H9 (cell line): ENCODE results near the gene ZAP70. TPM values are rescaled to one million over a fixed set of nuclear protein-coding genes. Genes with fewer than 3 reads are reported as not detected.

Experiments
- DNase-seq: peaks from one replicate; pipeline ENCODE4 v3.0.0-alpha.2; 2017
- H2AFZ ChIP-seq: one replicate; pipeline ENCODE4 v1.6.1; 2013; ENCODE audit warnings: mild to moderate bottlenecking, low read length, control low read depth, moderate library complexity
- H2AK5ac ChIP-seq: 2 replicates; pipeline ENCODE4 v1.6.1; 2013; ENCODE audit warnings: low read length, control low read depth, mixed read lengths; ENCODE audit not compliant: insufficient read length
- H2BK120ac ChIP-seq: one replicate; pipeline ENCODE4 v1.6.1; 2013; ENCODE audit warnings: low read depth, mild to moderate bottlenecking, low read length, control low read depth, inconsistent platforms; ENCODE audit not compliant: poor library complexity, severe bottlenecking
- H2BK12ac ChIP-seq: 2 replicates; pipeline ENCODE4 v1.6.1; 2013; ENCODE audit warnings: low read length, control low read depth, mixed read lengths, low read depth; ENCODE audit not compliant: insufficient read length
- H2BK15ac ChIP-seq: 2 replicates; pipeline ENCODE4 v1.6.1; 2013; ENCODE audit warnings: low read depth, low read length, control low read depth
- H2BK20ac ChIP-seq: one replicate; pipeline ENCODE4 v1.6.1; 2013; ENCODE audit warnings: low read depth, mild to moderate bottlenecking, low read length, control low read depth, inconsistent platforms; ENCODE audit not compliant: poor library complexity, severe bottlenecking
- H2BK5ac ChIP-seq: 2 replicates; pipeline ENCODE4 v1.6.1; 2013; ENCODE audit warnings: low read length, control low read depth, mixed read lengths; ENCODE audit not compliant: insufficient read length
- H3K14ac ChIP-seq: 2 replicates; pipeline ENCODE4 v1.6.1; 2013; ENCODE audit warnings: low read length, control low read depth; ENCODE audit not compliant: insufficient read depth
- H3K18ac ChIP-seq: 2 replicates; pipeline ENCODE4 v1.6.1; 2013; ENCODE audit warnings: low read depth, mild to moderate bottlenecking, mixed read lengths, low read length, control low read depth; ENCODE audit not compliant: insufficient read length
- H3K23ac ChIP-seq: 2 replicates; pipeline ENCODE4 v1.6.1; 2013; ENCODE audit warnings: low read length, control low read depth, mixed read lengths, low read depth; ENCODE audit not compliant: insufficient read length
- H3K23me2 ChIP-seq: 2 replicates; pipeline ENCODE4 v1.6.1; 2013; ENCODE audit warnings: low read depth, mild to moderate bottlenecking, mixed read lengths, low read length, control low read depth; ENCODE audit not compliant: insufficient read length, poor library complexity, severe bottlenecking
- H3K27ac ChIP-seq: 2 replicates; pipeline ENCODE4 v1.5.1; 2013; ENCODE audit warnings: low read length, control low read depth, mixed read lengths, low read depth; ENCODE audit not compliant: insufficient read length
- H3K27me3 ChIP-seq: 2 replicates; pipeline ENCODE4 v1.6.1; 2013; ENCODE audit warnings: low read length, control low read depth, inconsistent platforms; ENCODE audit not compliant: insufficient read depth
- H3K4ac ChIP-seq: 2 replicates; pipeline ENCODE4 v1.6.1; 2013; ENCODE audit warnings: low read depth, mild to moderate bottlenecking, control low read depth, inconsistent platforms, low read length, moderate library complexity
- H3K4me1 ChIP-seq: 2 replicates; pipeline ENCODE4 v1.6.1; 2013; ENCODE audit warnings: low read length, control low read depth, inconsistent platforms; ENCODE audit not compliant: insufficient read depth
- H3K4me2 ChIP-seq: 2 replicates; pipeline ENCODE4 v1.6.1; 2013; ENCODE audit warnings: low read length, control low read depth, mixed read lengths; ENCODE audit not compliant: insufficient read length, insufficient read depth
- H3K56ac ChIP-seq: 2 replicates; pipeline ENCODE4 v1.6.1; 2013; ENCODE audit warnings: low read depth, mild to moderate bottlenecking, mixed read lengths, low read length, control low read depth; ENCODE audit not compliant: insufficient read length
- H3K79me1 ChIP-seq: 2 replicates; pipeline ENCODE4 v1.6.1; 2013; ENCODE audit warnings: low read depth, mild to moderate bottlenecking, moderate library complexity, low read length, control low read depth, inconsistent platforms; ENCODE audit not compliant: insufficient read depth, poor library complexity, severe bottlenecking
- H3K79me2 ChIP-seq: 2 replicates; pipeline ENCODE4 v1.6.1; 2013; ENCODE audit warnings: low read length, control low read depth, inconsistent platforms; ENCODE audit not compliant: insufficient read depth
- H3K9ac ChIP-seq: 2 replicates; pipeline ENCODE4 v1.6.1; 2013; ENCODE audit warnings: low read length, control low read depth, mixed read lengths; ENCODE audit not compliant: insufficient read length; ENCODE audit errors: extremely low read depth
- H3K9me3 ChIP-seq: one replicate; pipeline ENCODE4 v1.6.1; 2013; ENCODE audit warnings: low read depth, low read length, inconsistent platforms; ENCODE audit not compliant: control insufficient read depth
- H3T11ph ChIP-seq: one replicate; pipeline ENCODE4 v1.6.1; 2013; ENCODE audit warnings: mild to moderate bottlenecking, low read length, control low read depth, inconsistent platforms
- H4K20me1 ChIP-seq: one replicate; pipeline ENCODE4 v1.6.1; 2013; ENCODE audit not compliant: control insufficient read depth, insufficient read length, insufficient read depth
- H4K5ac ChIP-seq: 2 replicates; pipeline ENCODE4 v1.6.1; 2013; ENCODE audit warnings: low read depth, mild to moderate bottlenecking, mixed read lengths, low read length, control low read depth; ENCODE audit not compliant: insufficient read length
- H4K8ac ChIP-seq: replicated peaks from 2 replicates; pipeline ENCODE4 v1.6.1; 2013; ENCODE audit warnings: low read length, control low read depth, mixed read lengths, low read depth; ENCODE audit not compliant: insufficient read length
- H4K91ac ChIP-seq: 2 replicates; pipeline ENCODE4 v1.6.1; 2013; ENCODE audit warnings: low read depth, mild to moderate bottlenecking, moderate library complexity, mixed read lengths, low read length, control low read depth; ENCODE audit not compliant: insufficient read length
- H3K27ac Mint-ChIP-seq, 3 experiments: 2 replicates in 2 of 3; 3 replicates in 1 of 3; pipeline ENCODE4 v1.8.0; 2020 to 2021; ENCODE audit warnings: mixed read lengths in 3 of 3, mild to moderate bottlenecking in 1 of 3, moderate library complexity in 1 of 3
- H3K27me3 Mint-ChIP-seq: 2 replicates; pipeline ENCODE4 v1.8.0; 2021; ENCODE audit warnings: low read depth, mild to moderate bottlenecking, moderate library complexity, mixed read lengths
- H3K36me3 Mint-ChIP-seq, 3 experiments: 2 replicates in 2 of 3; 3 replicates in 1 of 3; pipeline ENCODE4 v1.8.0; 2020 to 2021; ENCODE audit warnings: low read depth in 3 of 3, mixed read lengths in 3 of 3; ENCODE audit not compliant: insufficient read depth in 1 of 3
- H3K4me1 Mint-ChIP-seq, 2 experiments: 2 replicates each; pipeline ENCODE4 v1.8.0; 2020; ENCODE audit warnings: mixed read lengths in 2 of 2
- H3K4me3 Mint-ChIP-seq, 2 experiments: 2 replicates in 1 of 2; 3 replicates in 1 of 2; pipeline ENCODE4 v1.8.0; 2020 to 2021; ENCODE audit warnings: mild to moderate bottlenecking in 2 of 2, mixed read lengths in 2 of 2, moderate library complexity in 1 of 2
- H3K9me3 Mint-ChIP-seq, 2 experiments: 2 replicates in 1 of 2; 3 replicates in 1 of 2; pipeline ENCODE4 v1.8.0; 2020; ENCODE audit warnings: mild to moderate bottlenecking in 2 of 2, mixed read lengths in 2 of 2, moderate library complexity in 1 of 2
- CTCF ChIP-seq: fragments of 200-600 bp; sonication (generic); conservative IDR thresholded peaks from 3 replicates; pipeline ENCODE4 v1.8.0; 2021; ENCODE audit warnings: antibody characterized with exemption, mild to moderate bottlenecking
- WGBS: extraction: QIAGEN DNeasy Blood & Tissue Kit; methylation state at CpG from one replicate; pipeline ENCODE4 v1.1.7; 2013; ENCODE audit warnings: missing lambda C conversion rate, low lambda C conversion rate, mixed read lengths; ENCODE audit not compliant: insufficient read length; ENCODE audit errors: extremely low coverage; 5-methylcytosine and 5-hydroxymethylcytosine counted together
- total RNA-seq: library from RNA; stranded (reverse); gene quantifications from 2 replicates; pipeline ENCODE4 v1.2.1, GENCODE V29; 2021

The ZAP70 gene
- total RNA-seq, 1 experiment from 2014 or later = 0.24 TPM

- Histone ChIP-seq H3K23me2 (no peaks in the 10 kb centered on the region), H2AK5ac (no peak overlapping the region), H3K14ac (no peak overlapping the region), H2BK15ac (no peak overlapping the region), H4K20me1 (no peaks in the 10 kb centered on the region), H3K4me2 (no peak overlapping the region), H2BK20ac (no peak overlapping the region), H4K5ac (no peak overlapping the region), H2BK12ac (no peak overlapping the region), H3K27me3 (no peaks in the 10 kb centered on the region), H3T11ph (no peak overlapping the region), H3K4ac (no peak overlapping the region), H4K91ac (no peak overlapping the region), H3K9ac (no peak overlapping the region), H3K23ac (no peak overlapping the region), H3K18ac (no peak overlapping the region), H2BK120ac (no peak overlapping the region), H3K79me1 (no peaks in the 10 kb centered on the region), H4K8ac (no peak overlapping the region), H3K27ac (no peak overlapping the region), H2AFZ (no peak overlapping the region), H3K4me1 (no peaks in the 10 kb centered on the region), H3K79me2 (no peaks in the 10 kb centered on the region), H3K56ac (no peak overlapping the region), H3K9me3 (no peaks in the 10 kb centered on the region), H2BK5ac (no peak overlapping the region)
- Mint-ChIP-seq H3K9me3 (no peaks in the 10 kb centered on the region; a peak in 2 of 5 replicates), H3K27ac (peak overlapping the region in 1 of 3 experiments; percentile 44; a peak in 2 of 7 replicates), H3K36me3 (no peaks in the 10 kb centered on the region), H3K4me1 (peaks cover 7 to 12% of the 10 kb centered on the region in 2 experiments), H3K4me3 (no peak overlapping the region), H3K27me3 (peaks cover 6% of the 10 kb centered on the region)
- peak; percentile 11 for DNase-seq
- no peak for TF ChIP-seq CTCF
- WGBS = no CpG with 5 or more reads among the region's 13 CpGs
These were observed 12.2 kb upstream of the ZAP70 start for GRCh38 chr2:97701186-97701585.
